Naive thymus-derived CD4-positive, alpha-beta T cell (primary cell): ENCODE data around the gene HMGB1. TPM values are rescaled to one million over a fixed set of nuclear protein-coding genes. Genes with fewer than 3 reads are reported as not detected.

Experiments
- ATAC-seq: fragments of 150-1000 bp; cut with Tn5 transposase; 2 replicates; pipeline ENCODE4 v1.10.0; 2021; ENCODE audit warnings: mild to moderate bottlenecking, moderate library complexity
- CTCF ChIA-PET: fragments of 350-600 bp; sonication (Branson Sonifier 250); formaldehyde crosslinking; loops from one replicate; lab custom pipeline; 2021; ENCODE audit warnings: antibody characterized with exemption; lab: Charles Lee
- POLR2A ChIA-PET: fragments of 350-600 bp; sonication (Branson Sonifier 250); formaldehyde crosslinking; loops from one replicate; lab custom pipeline; 2021; ENCODE audit warnings: antibody characterized with exemption, inconsistent platforms; lab: Charles Lee
- DNase-seq, 9 donors: peaks; one replicate each; pipeline versions ENCODE4 v3.0.0 to v3.0.0-alpha.2; 2020 to 2022; ENCODE audit warnings: mixed read lengths in 1 of 9
- H3K27ac ChIP-seq: one replicate; pipeline ENCODE4 v1.7.0; 2013; ENCODE audit warnings: mild to moderate bottlenecking, low read depth, low read length, moderate library complexity
- H3K27me3 ChIP-seq, 2 donors: one replicate each; pipeline ENCODE4 v1.7.0; 2013; ENCODE audit warnings: low read length in 2 of 2, mild to moderate bottlenecking in 2 of 2, moderate library complexity in 2 of 2; ENCODE audit not compliant: control insufficient read depth in 2 of 2, insufficient read depth in 2 of 2
- H3K36me3 ChIP-seq, 3 experiments: 1 replicate in 2 of 3; 2 replicates in 1 of 3; pipeline ENCODE4 v1.7.0; 2013; ENCODE audit warnings: low read length in 3 of 3, mild to moderate bottlenecking in 3 of 3, moderate library complexity in 1 of 3; ENCODE audit not compliant: insufficient read depth in 3 of 3, control insufficient read depth in 2 of 3
- H3K4me1 ChIP-seq, 2 donors: one replicate each; pipeline ENCODE4 v1.7.0; 2013; ENCODE audit warnings: low read length in 2 of 2, mild to moderate bottlenecking in 2 of 2, moderate library complexity in 1 of 2; ENCODE audit not compliant: control insufficient read depth in 2 of 2, insufficient read depth in 2 of 2
- H3K4me3 ChIP-seq: 2 replicates; pipeline ENCODE4 v1.7.0; 2013; ENCODE audit warnings: mild to moderate bottlenecking, low read length
- H3K9me3 ChIP-seq, 3 experiments: 1 replicate in 2 of 3; 2 replicates in 1 of 3; pipeline ENCODE4 v1.7.0; 2013; ENCODE audit warnings: low read length in 3 of 3; ENCODE audit not compliant: control insufficient read depth in 2 of 3
- H3K27ac Mint-ChIP-seq, 9 donors: one replicate each; pipeline ENCODE4 v1.8.0; 2020 to 2022; ENCODE audit warnings: mixed read lengths in 9 of 9, mild to moderate bottlenecking in 8 of 9, moderate library complexity in 5 of 9, inconsistent platforms in 2 of 9
- H3K27me3 Mint-ChIP-seq, 5 donors: one replicate each; pipeline ENCODE4 v1.8.0; 2021 to 2022; ENCODE audit warnings: mixed read lengths in 5 of 5, mild to moderate bottlenecking in 1 of 5
- H3K36me3 Mint-ChIP-seq, 5 donors: one replicate each; pipeline ENCODE4 v1.8.0; 2020 to 2022; ENCODE audit warnings: mixed read lengths in 5 of 5, mild to moderate bottlenecking in 3 of 5, inconsistent platforms in 1 of 5
- H3K4me1 Mint-ChIP-seq, 7 donors: one replicate each; pipeline ENCODE4 v1.8.0; 2020 to 2022; ENCODE audit warnings: mixed read lengths in 7 of 7, mild to moderate bottlenecking in 3 of 7, inconsistent platforms in 1 of 7
- H3K4me3 Mint-ChIP-seq, 10 donors: one replicate each; pipeline ENCODE4 v1.8.0; 2020 to 2022; ENCODE audit warnings: mild to moderate bottlenecking in 10 of 10, mixed read lengths in 10 of 10, moderate library complexity in 6 of 10, inconsistent platforms in 2 of 10
- H3K9me3 Mint-ChIP-seq, 11 donors: one replicate each; pipeline ENCODE4 v1.8.0; 2020 to 2022; ENCODE audit warnings: mixed read lengths in 11 of 11, mild to moderate bottlenecking in 4 of 11, inconsistent platforms in 1 of 11, moderate library complexity in 1 of 11
- intact Hi-C, 2 donors: fragments of 100-400 bp; cut with micrococcal nuclease; formaldehyde crosslinking; loops; one replicate each; pipeline ENCODE4 v1.15.1; 2023
- polyA plus RNA-seq, 2 donors: library from polyadenylated mRNA; unstranded; fragments of 300-500 nt; fragmentation: Illumina TruSeq; gene quantifications; one replicate each; pipeline ENCODE4 v1.2.3, GENCODE V29; 2021
- total RNA-seq, 6 experiments: library from RNA in 5 of 6; stranded (reverse) in 5 of 6; gene quantifications; 1 replicate in 5 of 6; 2 replicates in 1 of 6; pipeline ENCODE4 v1.2.3 and lab custom pipeline; 2021 to 2026

The HMGB1 gene
- total and polyA plus RNA-seq, 7 experiments from 2014 or later = 294 to 577 (median 331) TPM

GRCh38 chr13:30429721-30430694, 35.7 kb downstream of the HMGB1 start:
- Mint-ChIP-seq H3K4me1 (peaks cover 4 to 32% (median 8%) of the 10 kb centered on the region in 7 donors), H3K4me3 (peak overlapping the region in 2 of 10 donors; percentile 53 to 64), H3K36me3 (no peaks in the 10 kb centered on the region), H3K27me3 (no peaks in the 10 kb centered on the region), H3K9me3 (no peaks in the 10 kb centered on the region), H3K27ac (peak overlapping the region in 3 of 9 donors; percentile 20 to 76 (median 74))
- H3K4me3 ChIP-seq = no peak overlapping the region
- ChIA-PET POLR2A (interaction anchor here (0.8 to 1.2 kb wide), 7 partner anchors 9 to 55 kb away, joined by 3 to 7 read pairs (median 3); no protein-coding TSS in a partner anchor), CTCF (interaction anchor here (0.8 to 1.6 kb wide), 4 partner anchors 23 to 298 kb away, joined by 3 to 5 read pairs (median 4); no protein-coding TSS in a partner anchor)
- H3K9me3 ChIP-seq = no peaks in the 10 kb centered on the region
- DNase-seq (no peak), ATAC-seq (peak; percentile 81)
- no peaks in the 10 kb centered on the region for H3K27me3 ChIP-seq
- intact Hi-C loops = loop anchor here in 1 of 2 donors (1.0 to 2.0 kb wide), 2 partner anchors 8 to 31 kb away; partner anchors contain the start of gene UBE2L5
- no peaks in the 10 kb centered on the region for H3K36me3 ChIP-seq
- H3K4me1 ChIP-seq = no peaks in the 10 kb centered on the region
- no peak overlapping the region for H3K27ac ChIP-seq

- DNase-seq = no peak
- Histone ChIP-seq H3K27me3 (no peaks in the 10 kb centered on the region), H3K4me1 (no peaks in the 10 kb centered on the region), H3K36me3 (no peaks in the 10 kb centered on the region), H3K4me3 (no peak overlapping the region), H3K27ac (no peak overlapping the region), H3K9me3 (no peaks in the 10 kb centered on the region)
- Mint-ChIP-seq H3K36me3 (no peaks in the 10 kb centered on the region), H3K4me3 (no peak overlapping the region), H3K27me3 (no peaks in the 10 kb centered on the region), H3K27ac (no peak overlapping the region), H3K9me3 (no peaks in the 10 kb centered on the region), H3K4me1 (peaks cover 4 to 31% (median 8%) of the 10 kb centered on the region in 7 donors)
- ATAC-seq = no peak
- ChIA-PET POLR2A (interaction anchor here (0.7 to 1.2 kb wide), 6 partner anchors 8 to 418 kb away, joined by 3 to 7 read pairs (median 3); no protein-coding TSS in a partner anchor), CTCF (interaction anchor here (1.5 to 1.6 kb wide), 2 partner anchors 73 to 297 kb away, joined by 4 to 5 read pairs; no protein-coding TSS in a partner anchor)
- intact Hi-C loops = no loop called here
Measured at GRCh38 chr13:30429235-30429634, 36.5 kb downstream of the HMGB1 start.

- DNase-seq (no peak), ATAC-seq (no peak)
- Histone ChIP-seq H3K9me3 (no peaks in the 10 kb centered on the region), H3K36me3 (no peaks in the 10 kb centered on the region), H3K27ac (no peak overlapping the region), H3K4me3 (no peak overlapping the region), H3K27me3 (no peaks in the 10 kb centered on the region), H3K4me1 (no peaks in the 10 kb centered on the region)
- H3K4me3 Mint-ChIP-seq = no peak overlapping the region
- intact Hi-C loops = loop anchor here (2.0 kb wide), 2 partner anchors 15 to 41 kb away; partner anchors contain the start of gene HMGB1 (in 1 of the 2)
- peak overlapping the region in 1 of 9 donors; percentile 33 for H3K27ac Mint-ChIP-seq
- H3K36me3 Mint-ChIP-seq = no peaks in the 10 kb centered on the region
- ChIA-PET CTCF (interaction anchor here (1.6 kb wide), 1 partner anchor 10 kb away, joined by 4 read pairs; no protein-coding TSS in a partner anchor), POLR2A (interaction anchor here (0.7 to 1.1 kb wide), 2 partner anchors 30 to 40 kb away, joined by 3 read pairs; no protein-coding TSS in a partner anchor)
- H3K4me1 Mint-ChIP-seq = peaks cover 7 to 25% (median 15%) of the 10 kb centered on the region in 7 donors
- H3K27me3 Mint-ChIP-seq = no peaks in the 10 kb centered on the region
- no peaks in the 10 kb centered on the region for H3K9me3 Mint-ChIP-seq
Measured at GRCh38 chr13:30423891-30424290, 41.8 kb downstream of the HMGB1 start.

- H3K27ac Mint-ChIP-seq = peak within 1 kb of the TSS; percentile 64 to 93 (median 86)
- H3K9me3 Mint-ChIP-seq = no peaks in the 10 kb centered on the region
Measured at GRCh38 chr13:30422054-30422839, 43.5 kb downstream of the HMGB1 start, which contains the start of gene UBE2L5. Gene UBE2L5 (plus strand): TSS chr13:30422493. CDS start chr13:30427991, 5,498 bp downstream.

GRCh38 chr13:30421093-30422053, 44.4 kb downstream of the HMGB1 start:
- CTCF ChIA-PET = no interaction called here
- Histone ChIP-seq H3K4me1 (no peaks in the 10 kb centered on the region), H3K27ac (peak overlapping the region; percentile 38), H3K9me3 (no peaks in the 10 kb centered on the region), H3K4me3 (no peak overlapping the region), H3K27me3 (no peaks in the 10 kb centered on the region), H3K36me3 (no peaks in the 10 kb centered on the region)
- H3K4me3 Mint-ChIP-seq = peak overlapping the region; percentile 77 to 94 (median 82)
- peaks cover 7 to 33% (median 19%) of the 10 kb centered on the region in 7 donors for H3K4me1 Mint-ChIP-seq
- H3K36me3 Mint-ChIP-seq = no peaks in the 10 kb centered on the region
- H3K27ac Mint-ChIP-seq = peak overlapping the region; percentile 50 to 88 (median 75)
- intact Hi-C loops = loop anchor here (1.0 to 2.0 kb wide), 12 partner anchors 9 to 196 kb away; partner anchors contain the start of genes HMGB1 (in 1 of the 2), KATNAL1 (in 1 of the 2) and USPL1 (in 1 of the 2)
- peak; percentile 40 for ATAC-seq
- H3K27me3 Mint-ChIP-seq = no peaks in the 10 kb centered on the region
- no peaks in the 10 kb centered on the region for H3K9me3 Mint-ChIP-seq
- POLR2A ChIA-PET = interaction anchor here (0.6 to 1.3 kb wide), 13 partner anchors 8 to 114 kb away, joined by 3 to 8 read pairs (median 3); partner anchors contain the start of genes HMGB1 and KATNAL1
- peak in 6 of 9 donors; percentile 12 to 64 (median 20) for DNase-seq

More at GRCh38 chr13:30422054-30422839, 43.5 kb downstream of the HMGB1 start, which contains the start of gene UBE2L5:
- H3K27me3 ChIP-seq = no peaks in the 10 kb centered on the region
- H3K27ac ChIP-seq = peak within 1 kb of the TSS; percentile 38
- peak; percentile 41 to 89 (median 56) for DNase-seq
- Mint-ChIP-seq H3K27me3 (no peaks in the 10 kb centered on the region), H3K4me1 (peaks cover 7 to 29% (median 15%) of the 10 kb centered on the region in 7 donors), H3K4me3 (peak within 1 kb of the TSS; percentile 80 to 94 (median 89)), H3K36me3 (no peaks in the 10 kb centered on the region)
- ATAC-seq = peak; percentile 92
- no peaks in the 10 kb centered on the region for H3K4me1 ChIP-seq
- H3K36me3 ChIP-seq = no peaks in the 10 kb centered on the region
- H3K9me3 ChIP-seq = no peaks in the 10 kb centered on the region
- POLR2A ChIA-PET = interaction anchor here (0.7 to 1.3 kb wide), 7 partner anchors 14 to 115 kb away, joined by 3 to 8 read pairs (median 4); partner anchors contain the start of gene KATNAL1
- peak within 1 kb of the TSS; percentile 67 for H3K4me3 ChIP-seq
- intact Hi-C loops = loop anchor here (1.0 to 2.0 kb wide), 10 partner anchors 8 to 195 kb away; partner anchors contain the start of genes HMGB1 (in 1 of the 2) and USPL1 (in 1 of the 2)
- CTCF ChIA-PET = no interaction called here
